GM15510 (cell line): Measurements from ENCODE around the gene DAB1.

ENCODE experiments used
- POLR2A ChIP-seq: IDR thresholded peaks from 3 replicates; pipeline ENCODE4 v1.6.1; 2011; ENCODE audit warnings: borderline replicate concordance; ENCODE audit not compliant: insufficient read length; ENCODE audit errors: extremely low read depth

Gene DAB1

GRCh38 chr1:57296726-57297250 lies 127.1 kb downstream of the DAB1 start:
- no peak for TF ChIP-seq POLR2A

GRCh38 chr1:57295326-57295725 lies 128.5 kb downstream of the DAB1 start:
- no peak for TF ChIP-seq POLR2A

GRCh38 chr1:57294177-57294576 lies 129.7 kb downstream of the DAB1 start:
- no peak for TF ChIP-seq POLR2A

GRCh38 chr1:57293214-57293613 lies 130.6 kb downstream of the DAB1 start:
- no peak for TF ChIP-seq POLR2A

GRCh38 chr1:57289781-57290180 lies 134.1 kb downstream of the DAB1 start:
- TF ChIP-seq POLR2A = no peak

GRCh38 chr1:57285992-57286391 lies 137.9 kb downstream of the DAB1 start:
- no peak for TF ChIP-seq POLR2A

GRCh38 chr1:57282411-57282810 lies 141.4 kb downstream of the DAB1 start:
- TF ChIP-seq POLR2A = no peak

GRCh38 chr1:57281324-57281723 lies 142.5 kb downstream of the DAB1 start:
- TF ChIP-seq POLR2A = no peak

GRCh38 chr1:57279909-57280666 lies 143.8 kb downstream of the DAB1 start:
- no peak for TF ChIP-seq POLR2A

GRCh38 chr1:57278558-57278957 lies 145.3 kb downstream of the DAB1 start:
- no peak for TF ChIP-seq POLR2A

GRCh38 chr1:57277681-57278080 lies 146.2 kb downstream of the DAB1 start:
- TF ChIP-seq POLR2A = no peak

GRCh38 chr1:57276918-57277317 lies 146.9 kb downstream of the DAB1 start:
- no peak for TF ChIP-seq POLR2A

- TF ChIP-seq POLR2A = no peak
These were observed 151.3 kb downstream of the DAB1 start for GRCh38 chr1:57272601-57273000.

GRCh38 chr1:57272150-57272549 lies 151.7 kb downstream of the DAB1 start:
- TF ChIP-seq POLR2A = no peak

- no peak for TF ChIP-seq POLR2A
These were observed 152.7 kb downstream of the DAB1 start for GRCh38 chr1:57270927-57271698.
